Liver (tissue), 3 donors: Measurements from ENCODE around the gene CTNNBL1.

Experiments used
- CTCF ChIP-seq: fragments of 150-350 bp; IDR thresholded peaks from 2 replicates; pipeline ENCODE4 v1.5.1; 2017; ENCODE audit warnings: improper control_type of control experiment, low read depth, low read length; ENCODE audit not compliant: missing input control
- EGR1 ChIP-seq, 2 donors: IDR thresholded peaks; 2 replicates each; pipeline ENCODE4 v1.6.1; 2016 to 2018; ENCODE audit warnings: antibody characterized with exemption in 2 of 2, low read depth in 2 of 2
- GABPA ChIP-seq, 2 donors: IDR thresholded peaks in 1 of 2; conservative IDR thresholded peaks in 1 of 2; 2 replicates each; pipeline ENCODE4 v1.6.1; 2016; ENCODE audit warnings: antibody characterized with exemption in 2 of 2, mild to moderate bottlenecking in 1 of 2, moderate library complexity in 1 of 2
- HNF4G ChIP-seq: IDR thresholded peaks from 2 replicates; pipeline ENCODE4 v1.6.1; 2016; ENCODE audit warnings: antibody characterized with exemption
- NR2F2 ChIP-seq: IDR thresholded peaks from 2 replicates; pipeline ENCODE4 v1.6.1; 2016; ENCODE audit warnings: antibody characterized with exemption
- RXRA ChIP-seq, 2 donors: IDR thresholded peaks; 2 replicates each; pipeline ENCODE4 v1.6.1; 2017 to 2018; ENCODE audit warnings: antibody characterized with exemption in 2 of 2, mild to moderate bottlenecking in 1 of 2
- SP1 ChIP-seq: IDR thresholded peaks from 2 replicates; pipeline ENCODE4 v1.6.1; 2018; ENCODE audit warnings: antibody characterized with exemption, mild to moderate bottlenecking
- ZBTB33 ChIP-seq: IDR thresholded peaks from 2 replicates; pipeline ENCODE4 v1.6.1; 2016; ENCODE audit warnings: antibody characterized with exemption
- TF ChIP-seq, protein P1 (sequence below): IDR thresholded peaks from 2 replicates; pipeline ENCODE4 v1.6.1; 2016; ENCODE audit warnings: antibody characterized with exemption
- TF ChIP-seq, protein P2 (sequence below): IDR thresholded peaks from 2 replicates; pipeline ENCODE4 v1.6.1; 2016; ENCODE audit warnings: antibody characterized with exemption, mild to moderate bottlenecking
- donor health status: healthy.
- donor health status: healthy.

GRCh38 chr20:37656945-37657344 lies 36.9 kb upstream of the CTNNBL1 start:
- TF ChIP-seq CTCF (no peak), NR2F2 (no peak), ZBTB33 (no peak), EGR1 (IDR thresholded peaks at IDR 0.05; ENCODE audit: low read depth in 2 of 2) (no peak), RXRA (IDR thresholded peaks at IDR 0.05) (no peak), SP1 (no peak), GABPA (IDR thresholded peaks at IDR 0.05 in 1 of 2, conservative IDR thresholded peaks at IDR 0.05 in 1 of 2) (no peak), HNF4G (no peak)
- TF ChIP-seq, protein P1, sequence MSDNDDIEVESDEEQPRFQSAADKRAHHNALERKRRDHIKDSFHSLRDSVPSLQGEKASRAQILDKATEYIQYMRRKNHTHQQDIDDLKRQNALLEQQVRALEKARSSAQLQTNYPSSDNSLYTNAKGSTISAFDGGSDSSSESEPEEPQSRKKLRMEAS = no peak
- TF ChIP-seq, protein P2, sequence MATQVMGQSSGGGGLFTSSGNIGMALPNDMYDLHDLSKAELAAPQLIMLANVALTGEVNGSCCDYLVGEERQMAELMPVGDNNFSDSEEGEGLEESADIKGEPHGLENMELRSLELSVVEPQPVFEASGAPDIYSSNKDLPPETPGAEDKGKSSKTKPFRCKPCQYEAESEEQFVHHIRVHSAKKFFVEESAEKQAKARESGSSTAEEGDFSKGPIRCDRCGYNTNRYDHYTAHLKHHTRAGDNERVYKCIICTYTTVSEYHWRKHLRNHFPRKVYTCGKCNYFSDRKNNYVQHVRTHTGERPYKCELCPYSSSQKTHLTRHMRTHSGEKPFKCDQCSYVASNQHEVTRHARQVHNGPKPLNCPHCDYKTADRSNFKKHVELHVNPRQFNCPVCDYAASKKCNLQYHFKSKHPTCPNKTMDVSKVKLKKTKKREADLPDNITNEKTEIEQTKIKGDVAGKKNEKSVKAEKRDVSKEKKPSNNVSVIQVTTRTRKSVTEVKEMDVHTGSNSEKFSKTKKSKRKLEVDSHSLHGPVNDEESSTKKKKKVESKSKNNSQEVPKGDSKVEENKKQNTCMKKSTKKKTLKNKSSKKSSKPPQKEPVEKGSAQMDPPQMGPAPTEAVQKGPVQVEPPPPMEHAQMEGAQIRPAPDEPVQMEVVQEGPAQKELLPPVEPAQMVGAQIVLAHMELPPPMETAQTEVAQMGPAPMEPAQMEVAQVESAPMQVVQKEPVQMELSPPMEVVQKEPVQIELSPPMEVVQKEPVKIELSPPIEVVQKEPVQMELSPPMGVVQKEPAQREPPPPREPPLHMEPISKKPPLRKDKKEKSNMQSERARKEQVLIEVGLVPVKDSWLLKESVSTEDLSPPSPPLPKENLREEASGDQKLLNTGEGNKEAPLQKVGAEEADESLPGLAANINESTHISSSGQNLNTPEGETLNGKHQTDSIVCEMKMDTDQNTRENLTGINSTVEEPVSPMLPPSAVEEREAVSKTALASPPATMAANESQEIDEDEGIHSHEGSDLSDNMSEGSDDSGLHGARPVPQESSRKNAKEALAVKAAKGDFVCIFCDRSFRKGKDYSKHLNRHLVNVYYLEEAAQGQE = no peak
